ENCODE measurements around the gene TAF1B. TPM values are rescaled to one million over a fixed set of nuclear protein-coding genes. Genes with fewer than 3 reads are reported as not detected.
A peak's percentile ranks its signal among the peaks of the same experiment; 100 is the strongest.

Gene TAF1B
- total RNA-seq, 1 donor from 2014 or later: 44.3 TPM

- no peak for DNase-seq (ENCODE audit: low spot score)
Measured at GRCh38 chr2:9939587-9940485, 96.6 kb downstream of the TAF1B start.

GRCh38 chr2:9941196-9941995, 98.1 kb downstream of the TAF1B start:
- peak; percentile 61 for DNase-seq (ENCODE audit: low spot score)

- no peak for DNase-seq (ENCODE audit: low spot score)
Measured at GRCh38 chr2:9941996-9942390, 98.7 kb downstream of the TAF1B start.

- no peak for DNase-seq (ENCODE audit: low spot score)
Measured at GRCh38 chr2:9944330-9944758, 101.1 kb downstream of the TAF1B start.

- DNase-seq (ENCODE audit: low spot score): no peak
Measured at GRCh38 chr2:9945596-9945995, 102.3 kb downstream of the TAF1B start.

DNA sequence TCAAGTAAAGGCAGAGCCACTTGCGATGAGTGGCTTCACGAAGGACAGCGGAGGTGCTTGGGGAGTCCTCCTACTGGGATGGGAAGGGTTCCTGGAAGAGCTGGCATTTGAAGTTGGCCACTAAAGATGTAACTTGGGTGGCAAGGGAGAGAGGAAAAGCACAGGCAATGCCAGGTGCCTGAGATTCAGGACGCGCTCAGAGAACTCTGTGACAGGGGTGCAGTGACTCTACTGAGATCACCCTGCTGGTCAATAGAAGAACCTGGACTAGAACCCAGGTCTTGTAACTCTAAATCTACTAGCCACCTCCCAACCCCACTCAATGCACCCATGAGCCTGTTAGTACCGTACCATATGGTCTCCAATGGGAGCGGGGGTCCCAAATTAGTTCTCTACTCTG, 102.8 kb downstream of the TAF1B start:
- DNase-seq (ENCODE audit: low spot score): no peak

GRCh38 chr2:9946818-9947217, 103.5 kb downstream of the TAF1B start:
- DNase-seq (ENCODE audit: low spot score): no peak

DNA sequence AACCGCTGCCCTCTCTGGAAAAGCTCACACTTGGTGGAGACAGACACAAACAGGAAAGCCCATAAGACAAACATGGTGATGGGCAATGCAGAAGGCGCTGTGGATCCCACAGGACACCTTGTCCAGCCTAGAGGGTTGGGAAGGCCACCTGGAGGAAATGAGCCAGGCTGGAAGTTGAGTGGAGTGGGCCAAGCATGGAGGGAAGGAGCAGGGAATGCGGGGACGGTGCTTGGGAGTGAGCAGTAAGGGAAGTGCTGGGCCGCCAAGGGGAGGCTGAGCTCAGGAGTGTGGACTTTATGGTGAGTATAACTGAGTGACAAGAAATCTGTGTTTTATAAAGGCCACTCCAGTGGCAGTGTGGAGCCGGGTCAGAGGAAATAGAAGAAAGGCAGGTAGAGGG, 105.4 kb downstream of the TAF1B start:
- no peak for DNase-seq (ENCODE audit: low spot score)

GRCh38 chr2:9949239-9949991, 106.1 kb downstream of the TAF1B start:
- DNase-seq (ENCODE audit: low spot score): no peak

DNA sequence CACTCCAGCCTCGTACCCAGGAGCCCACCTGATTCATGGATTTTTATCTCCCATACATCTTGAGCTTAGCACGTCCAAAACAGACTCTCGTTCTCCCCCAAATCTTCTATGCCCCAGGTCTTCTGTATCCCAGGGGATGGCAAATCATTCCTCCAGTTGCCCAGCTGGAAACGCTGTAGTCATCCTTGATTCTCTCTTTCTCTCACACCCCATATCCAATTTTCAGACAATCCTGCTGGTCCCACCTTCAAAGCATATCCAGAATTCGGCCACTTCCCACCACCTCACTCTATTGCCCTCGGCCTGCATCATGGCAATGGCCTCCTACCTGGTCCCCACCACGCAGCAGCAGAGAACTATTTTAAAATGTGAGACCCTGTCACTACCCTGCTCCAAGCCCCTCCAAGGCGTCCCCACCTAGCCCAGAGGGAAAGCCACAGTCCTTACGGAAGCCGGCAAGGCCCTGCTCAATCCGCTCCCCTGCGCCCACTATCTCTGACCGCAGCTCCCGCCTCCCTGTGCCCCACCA, 106.8 kb downstream of the TAF1B start:
- DNase-seq (ENCODE audit: low spot score): no peak

- no peak for DNase-seq (ENCODE audit: low spot score)
Measured at GRCh38 chr2:9950521-9951271, 107.4 kb downstream of the TAF1B start.

DNA sequence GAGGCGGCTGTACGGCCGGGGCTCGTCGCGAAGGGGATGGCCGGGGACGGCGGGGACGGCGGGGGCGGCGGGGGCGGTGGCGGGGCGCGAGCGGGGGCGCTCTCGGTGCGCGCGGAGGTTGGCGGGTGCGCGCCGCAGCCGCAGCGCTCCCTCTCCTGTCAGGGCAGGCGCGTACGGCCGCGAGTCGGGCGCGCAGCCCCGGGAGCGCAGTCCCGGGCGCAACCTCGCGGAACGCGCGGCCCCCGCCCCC, 107.9 kb downstream of the TAF1B start:
- no peak for DNase-seq (ENCODE audit: low spot score)

DNA sequence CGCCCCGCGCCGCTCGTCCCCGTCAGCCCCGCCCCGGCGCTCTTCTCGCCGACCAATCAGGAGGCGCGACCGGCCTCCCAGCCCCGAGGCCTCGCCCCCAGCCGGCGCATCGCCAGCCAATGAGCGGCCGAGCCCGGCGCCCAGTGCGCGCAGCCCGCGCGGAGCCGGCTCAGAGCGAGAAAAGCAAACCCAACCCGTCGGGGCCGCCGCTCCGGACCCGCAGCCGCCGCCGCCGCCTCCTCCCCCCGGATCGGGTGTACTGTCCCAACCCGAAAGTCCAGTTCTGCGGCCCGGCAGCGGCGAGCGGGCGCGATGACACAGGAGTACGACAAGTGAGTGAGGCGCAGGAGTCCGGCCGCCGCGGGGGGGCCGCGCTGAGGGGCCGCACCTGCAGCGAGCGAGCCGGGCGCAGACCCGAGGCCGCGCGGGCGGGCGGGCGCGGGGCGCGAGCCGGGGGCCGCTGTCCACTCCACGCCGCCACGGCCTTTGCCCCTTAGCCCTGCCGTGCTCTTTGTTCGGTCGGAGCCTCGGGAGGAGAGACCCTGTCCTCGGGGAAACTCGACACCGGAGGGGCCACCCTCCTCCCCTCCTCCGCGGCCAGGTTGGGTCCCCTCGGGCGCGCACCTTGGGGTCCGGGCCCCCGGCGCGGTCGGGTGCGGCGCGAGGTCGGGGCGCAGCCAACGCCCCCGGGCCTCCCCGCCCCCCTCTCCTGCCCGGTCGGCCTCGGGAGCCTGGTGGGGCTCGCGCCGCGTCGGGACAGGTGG, 108.4 kb downstream of the TAF1B start, which contains the start of gene GRHL1:
Gene GRHL1, plus strand, starts transcription at position 172 of the 764 bp plus-strand sequence. Its CDS starts 141 bp downstream, at position 313.
- DNase-seq (ENCODE audit: low spot score): peak; percentile 96

DNA sequence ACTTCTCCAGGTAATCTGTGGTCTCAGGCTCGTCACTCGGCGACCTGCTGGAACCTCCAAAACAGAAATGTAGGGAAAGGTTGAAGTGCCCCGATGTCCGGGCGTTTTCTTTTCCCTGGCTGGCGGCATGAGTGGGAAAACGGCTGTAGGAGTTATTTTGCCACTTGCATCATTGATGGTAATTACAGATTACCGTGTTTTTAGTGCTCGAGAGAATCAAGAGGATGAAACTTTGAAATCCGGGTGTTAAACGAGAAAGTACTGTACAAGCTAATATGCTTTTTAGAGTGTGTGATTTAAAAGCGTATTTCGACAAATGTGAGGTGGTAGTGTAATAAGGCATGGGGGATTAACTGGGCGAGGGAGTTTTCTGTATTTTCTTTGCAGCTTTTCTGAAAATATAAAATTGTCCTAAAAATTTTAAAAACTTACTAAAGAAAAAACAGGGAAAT, 109.0 kb downstream of the TAF1B start:
- no peak for DNase-seq (ENCODE audit: low spot score)

- DNase-seq (ENCODE audit: low spot score): no peak
Measured at GRCh38 chr2:9952856-9953503, 109.7 kb downstream of the TAF1B start.

DNA sequence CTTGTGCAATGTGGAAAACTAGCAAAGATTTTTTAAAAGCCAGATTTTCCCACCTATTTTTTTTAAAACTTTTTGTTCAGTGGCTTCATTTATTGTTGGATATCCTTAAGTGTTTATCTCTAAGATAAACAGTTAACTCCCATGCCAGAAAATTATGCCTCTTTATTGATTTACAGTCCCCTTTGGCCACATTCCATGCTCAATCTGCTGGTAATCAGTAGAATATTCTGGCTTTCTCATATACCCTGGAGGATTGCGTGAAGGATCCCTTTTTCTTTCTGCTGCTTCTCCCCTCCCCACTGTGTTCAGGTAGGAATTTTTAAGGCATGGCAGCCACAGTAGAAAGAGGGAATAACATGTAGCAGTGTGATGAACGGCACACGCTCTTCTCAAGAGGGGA, 110.9 kb downstream of the TAF1B start:
- no peak for DNase-seq (ENCODE audit: low spot score)

- DNase-seq (ENCODE audit: low spot score): no peak
Measured at GRCh38 chr2:9958057-9958456, 114.8 kb downstream of the TAF1B start.

DNA sequence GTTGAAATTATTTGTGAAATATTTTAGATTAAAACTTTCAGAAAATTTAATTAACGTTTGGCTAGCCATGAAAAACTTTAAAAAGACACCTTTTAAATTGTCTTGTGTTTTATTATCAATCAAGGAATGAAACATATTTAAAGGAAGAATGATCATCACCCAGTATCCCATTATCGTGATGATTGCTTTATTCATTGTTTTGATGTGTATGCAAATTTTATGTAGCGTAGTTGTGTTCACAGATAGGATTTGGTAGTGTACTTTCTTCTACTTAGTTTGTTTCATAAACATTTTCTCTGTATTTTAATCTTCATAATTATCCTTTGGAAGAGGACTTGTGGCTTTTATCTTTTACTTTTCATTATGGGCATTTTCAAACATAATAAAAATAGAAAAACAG, 116.0 kb downstream of the TAF1B start:
- no peak for DNase-seq (ENCODE audit: low spot score)

DNA sequence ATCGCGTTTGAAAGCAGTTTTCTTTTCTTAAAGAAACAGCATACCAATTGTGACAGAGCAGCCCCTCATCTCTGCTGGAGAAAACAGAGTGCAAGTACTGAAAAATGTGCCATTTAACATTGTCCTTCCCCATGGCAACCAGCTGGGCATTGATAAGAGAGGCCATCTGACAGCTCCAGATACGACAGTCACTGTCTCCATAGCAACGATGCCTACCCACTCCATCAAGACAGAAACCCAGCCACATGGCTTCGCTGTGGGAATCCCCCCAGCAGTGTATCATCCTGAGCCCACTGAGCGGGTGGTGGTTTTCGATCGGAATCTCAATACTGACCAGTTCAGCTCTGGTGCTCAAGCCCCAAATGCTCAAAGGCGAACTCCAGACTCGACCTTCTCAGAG, 117.7 kb downstream of the TAF1B start:
- DNase-seq (ENCODE audit: low spot score): no peak

Data from umbilical cord (tissue), 2 donors.